ENCODE measurements around the gene ZNF480. TPM values are rescaled to one million over a fixed set of nuclear protein-coding genes. Genes with fewer than 3 reads are reported as not detected.

The ZNF480 gene
- total and polyA plus RNA-seq, 4 experiments from 2014 or later, result 12.4 to 29.5 (median 26.8) TPM

DNA sequence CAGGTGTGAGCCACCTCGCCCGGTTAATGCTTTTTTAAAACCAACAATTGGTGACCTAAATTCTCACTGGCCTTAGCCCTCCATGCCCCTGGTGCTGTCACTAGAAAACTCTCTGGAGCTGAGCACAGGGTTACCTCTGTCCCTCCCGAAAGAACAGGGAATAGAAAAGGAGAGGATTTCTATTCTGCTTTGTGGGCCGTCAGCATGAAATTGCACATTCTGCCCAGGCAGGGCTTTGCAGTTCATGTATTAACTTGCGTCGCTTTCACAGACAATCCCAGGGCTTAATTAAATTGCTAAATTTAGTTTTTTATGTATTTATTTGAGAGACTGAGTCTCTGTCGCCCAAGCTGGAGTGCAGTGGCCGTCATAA is 583 bp upstream of the ZNF480 start:
- Histone ChIP-seq H3K27ac (ENCODE audit: low read depth, low read length) (peak overlapping the region; percentile 60), H3K36me3 (ENCODE audit: insufficient read depth, low read length) (peaks cover 12% of the 10 kb centered on the region), H3K4me3 (ENCODE audit: low read length in 2 of 2) (peak overlapping the region; percentile 89 to 92), H3K27me3 (ENCODE audit: insufficient read depth, low read length) (no peaks in the 10 kb centered on the region), H3K4me1 (ENCODE audit: insufficient read depth, low read length) (peaks cover 16% of the 10 kb centered on the region), H3K9me3 (ENCODE audit: control insufficient read depth in 1 of 2, low read length in 2 of 2) (peaks cover 0 to 5% of the 10 kb centered on the region in 2 donors)
- intact Hi-C loops (cut with micrococcal nuclease), result loop anchor here (2.0 to 10.0 kb wide), 4 partner anchors 40 to 898 kb away; partner anchors contain the start of genes ZNF432, ZNF610, ZNF614 and ZNF665
- Mint-ChIP-seq H3K36me3 (peaks cover 52% of the 10 kb centered on the region in 2 donors), H3K9me3 (peaks cover 2 to 73% (median 47%) of the 10 kb centered on the region in 8 donors), H3K4me3 (peak overlapping the region; percentile 85 to 90 (median 88)), H3K27me3 (peaks cover 0 to 3% of the 10 kb centered on the region in 2 donors), H3K27ac (peak overlapping the region; percentile 57 to 100 (median 75)), H3K4me1 (peaks cover 17 to 24% (median 19%) of the 10 kb centered on the region in 4 donors)
- peak in 1 of 5 donors; percentile 44 for DNase-seq
- POLR2A ChIA-PET (ENCODE audit: partially characterized antibody), result interaction anchor here (0.8 to 2.6 kb wide), 5 partner anchors 10 to 341 kb away, joined by 3 to 6 read pairs (median 3); partner anchors contain the start of genes PPP2R1A and ZNF83
- CTCF ChIA-PET (ENCODE audit: partially characterized antibody), result interaction anchor here (0.9 kb wide), 1 partner anchor 303 kb away, joined by 3 read pairs; no protein-coding TSS in a partner anchor

- Mint-ChIP-seq H3K9me3 (peaks cover 2 to 73% (median 51%) of the 10 kb centered on the region in 8 donors), H3K4me3 (peak overlapping the region; percentile 94 to 99 (median 96)), H3K4me1 (peaks cover 17 to 24% (median 19%) of the 10 kb centered on the region in 4 donors), H3K27me3 (peaks cover 0 to 3% of the 10 kb centered on the region in 2 donors), H3K27ac (peak overlapping the region; percentile 97 to 100 (median 98)), H3K36me3 (peaks cover 58 to 59% of the 10 kb centered on the region in 2 donors)
- intact Hi-C loops (cut with micrococcal nuclease), result loop anchor here (1.0 to 10.0 kb wide), 7 partner anchors 28 to 897 kb away; partner anchors contain the start of genes ZNF432, ZNF610, ZNF614 and ZNF665
- no peak for DNase-seq
- Histone ChIP-seq H3K36me3 (ENCODE audit: insufficient read depth, low read length) (peaks cover 24% of the 10 kb centered on the region), H3K9me3 (ENCODE audit: control insufficient read depth in 1 of 2, low read length in 2 of 2) (peaks cover 0 to 11% of the 10 kb centered on the region in 2 donors), H3K27ac (ENCODE audit: low read depth, low read length) (peak overlapping the region; percentile 72), H3K4me1 (ENCODE audit: insufficient read depth, low read length) (peaks cover 16% of the 10 kb centered on the region), H3K4me3 (ENCODE audit: low read length in 2 of 2) (peak overlapping the region; percentile 53 to 92), H3K27me3 (ENCODE audit: insufficient read depth, low read length) (no peaks in the 10 kb centered on the region)
- CTCF ChIA-PET (ENCODE audit: partially characterized antibody), result no interaction called here
- POLR2A ChIA-PET (ENCODE audit: partially characterized antibody), result interaction anchor here (1.3 kb wide), 1 partner anchor 100 kb away, joined by 3 read pairs; the partner anchor contains the start of gene ZNF528
Measured at GRCh38 chr19:52297601-52298364, 814 bp downstream of the ZNF480 start.

DNA sequence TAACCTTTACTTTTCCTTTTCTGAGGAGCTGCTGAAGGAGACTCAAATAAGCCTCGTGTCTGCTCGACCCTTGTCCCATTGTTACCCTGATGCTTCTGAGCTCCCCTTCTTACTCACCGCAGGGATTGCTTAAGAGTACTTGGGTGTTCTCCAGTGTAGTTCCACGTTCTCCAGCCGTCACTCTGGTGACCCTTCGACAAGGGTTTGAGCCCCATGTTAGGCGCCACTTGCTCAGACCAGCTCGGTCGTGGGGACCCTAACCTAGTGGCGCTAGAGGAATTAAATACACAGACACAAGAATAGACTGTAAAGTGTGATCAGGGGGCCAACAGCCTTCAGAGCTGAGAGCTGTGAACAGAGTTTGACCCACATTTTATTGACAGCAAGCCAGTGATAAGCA is 10.3 kb downstream of the ZNF480 start:
- Histone ChIP-seq H3K4me3 (ENCODE audit: low read length in 2 of 2) (no peak overlapping the region), H3K27me3 (ENCODE audit: insufficient read depth, low read length) (no peaks in the 10 kb centered on the region), H3K4me1 (ENCODE audit: insufficient read depth, low read length) (no peaks in the 10 kb centered on the region), H3K9me3 (ENCODE audit: control insufficient read depth in 1 of 2, low read length in 2 of 2) (peaks cover 21 to 53% of the 10 kb centered on the region in 2 donors), H3K27ac (ENCODE audit: low read depth, low read length) (no peak overlapping the region), H3K36me3 (ENCODE audit: insufficient read depth, low read length) (peaks cover 13% of the 10 kb centered on the region)
- Mint-ChIP-seq H3K4me1 (no peaks in the 10 kb centered on the region), H3K4me3 (no peak overlapping the region), H3K27me3 (no peaks in the 10 kb centered on the region), H3K9me3 (peaks cover 2 to 91% (median 79%) of the 10 kb centered on the region in 8 donors), H3K36me3 (peaks cover 82 to 84% of the 10 kb centered on the region in 2 donors), H3K27ac (peak overlapping the region in 2 of 7 donors; percentile 42 to 47)
- ChIA-PET CTCF (ENCODE audit: partially characterized antibody) (no interaction called here), POLR2A (ENCODE audit: partially characterized antibody) (no interaction called here)
- peak in 1 of 5 donors; percentile 6 for DNase-seq
- intact Hi-C loops (cut with micrococcal nuclease), result no loop called here

DNA sequence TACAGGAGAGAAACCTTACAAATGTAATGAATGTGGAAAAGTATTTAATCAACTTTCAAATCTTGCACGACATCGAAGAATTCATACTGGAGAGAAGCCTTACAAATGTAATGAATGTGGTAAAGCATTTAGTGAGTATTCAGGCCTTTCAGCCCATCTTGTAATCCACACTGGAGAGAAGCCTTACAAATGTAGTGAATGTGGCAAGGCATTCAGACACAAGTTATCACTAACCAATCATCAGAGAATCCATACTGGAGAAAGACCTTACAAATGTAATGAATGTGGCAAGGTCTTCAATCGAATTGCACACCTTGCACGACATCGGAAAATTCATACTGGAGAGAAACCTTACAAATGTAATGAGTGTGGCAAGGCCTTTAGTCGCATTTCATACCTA is 25.5 kb downstream of the ZNF480 start:
- Histone ChIP-seq H3K9me3 (ENCODE audit: control insufficient read depth in 1 of 2, low read length in 2 of 2) (peaks cover 13 to 82% of the 10 kb centered on the region in 2 donors), H3K27me3 (ENCODE audit: insufficient read depth, low read length) (no peaks in the 10 kb centered on the region), H3K4me3 (ENCODE audit: low read length in 2 of 2) (peak overlapping the region in 1 of 2 donors; percentile 25), H3K36me3 (ENCODE audit: insufficient read depth, low read length) (peaks cover 47% of the 10 kb centered on the region), H3K4me1 (ENCODE audit: insufficient read depth, low read length) (no peaks in the 10 kb centered on the region), H3K27ac (ENCODE audit: low read depth, low read length) (no peak overlapping the region)
- Mint-ChIP-seq H3K36me3 (peaks cover 66 to 68% of the 10 kb centered on the region in 2 donors), H3K27ac (no peak overlapping the region), H3K4me1 (no peaks in the 10 kb centered on the region), H3K9me3 (peaks cover 2 to 100% (median 96%) of the 10 kb centered on the region in 8 donors), H3K27me3 (no peaks in the 10 kb centered on the region), H3K4me3 (peak overlapping the region in 1 of 8 donors; percentile 7)
- POLR2A ChIA-PET (ENCODE audit: partially characterized antibody), result no interaction called here
- CTCF ChIA-PET (ENCODE audit: partially characterized antibody), result no interaction called here
- DNase-seq, result no peak
- intact Hi-C loops (cut with micrococcal nuclease), result no loop called here

DNA sequence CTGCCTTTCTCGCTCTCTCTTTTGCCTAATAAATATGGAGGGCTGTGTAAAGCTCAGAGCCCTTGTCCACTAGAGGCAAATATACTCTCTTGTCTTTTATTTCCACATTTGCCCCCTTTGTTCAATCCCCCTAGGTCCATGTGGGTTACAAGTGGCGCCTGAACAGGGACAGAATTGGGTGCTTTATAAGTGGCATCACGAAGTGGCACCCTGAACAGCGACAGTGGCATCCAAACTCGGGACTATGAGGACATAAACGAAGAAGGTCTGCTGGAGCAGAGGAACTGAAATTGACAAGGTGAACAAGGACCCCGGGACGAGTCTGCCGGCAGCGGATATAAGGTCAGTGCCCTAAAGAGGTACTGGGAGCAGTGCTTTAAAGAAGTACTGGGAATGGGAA is 34.8 kb downstream of the ZNF480 start:
- CTCF ChIA-PET (ENCODE audit: partially characterized antibody), result no interaction called here
- DNase-seq, result no peak
- no peak overlapping the region for H3K27ac ChIP-seq (ENCODE audit: low read depth, low read length)
- Mint-ChIP-seq H3K9me3 (peaks cover 0 to 88% (median 74%) of the 10 kb centered on the region in 8 donors), H3K36me3 (peaks cover 21 to 29% of the 10 kb centered on the region in 2 donors), H3K4me1 (peaks cover 6 to 9% (median 8%) of the 10 kb centered on the region in 4 donors), H3K27me3 (no peaks in the 10 kb centered on the region), H3K27ac (peak overlapping the region in 1 of 7 donors; percentile 8), H3K4me3 (no peak overlapping the region)
- H3K4me3 ChIP-seq (ENCODE audit: low read length in 2 of 2), result no peak overlapping the region
- no peaks in the 10 kb centered on the region for H3K27me3 ChIP-seq (ENCODE audit: insufficient read depth, low read length)
- intact Hi-C loops (cut with micrococcal nuclease), result no loop called here
- peaks cover 5 to 53% of the 10 kb centered on the region in 2 donors for H3K9me3 ChIP-seq (ENCODE audit: control insufficient read depth in 1 of 2, low read length in 2 of 2)
- no peaks in the 10 kb centered on the region for H3K36me3 ChIP-seq (ENCODE audit: insufficient read depth, low read length)
- peaks cover 3% of the 10 kb centered on the region for H3K4me1 ChIP-seq (ENCODE audit: insufficient read depth, low read length)
- POLR2A ChIA-PET (ENCODE audit: partially characterized antibody), result no interaction called here

DNA sequence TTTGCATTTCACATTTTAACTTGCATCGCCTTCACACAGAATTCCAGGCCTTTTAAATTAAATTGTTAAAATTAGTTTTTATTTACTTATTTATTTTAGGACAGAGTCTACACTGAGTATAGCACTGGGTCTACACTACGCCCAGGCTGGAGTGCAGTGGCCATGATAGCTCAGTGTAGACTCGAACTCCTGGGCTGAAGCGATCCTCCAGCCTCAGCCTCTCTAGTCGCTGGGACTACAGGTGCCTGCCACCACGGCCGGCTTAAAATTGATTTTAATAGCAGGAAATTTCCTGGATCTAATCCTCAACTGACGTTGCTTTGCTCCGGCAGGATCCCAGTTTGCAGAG is 38.8 kb downstream of the ZNF480 start:
- ChIA-PET CTCF (ENCODE audit: partially characterized antibody) (interaction anchor here (1.0 kb wide), 1 partner anchor 34 kb away, joined by 3 read pairs; the partner anchor contains the start of gene ZNF880), POLR2A (ENCODE audit: partially characterized antibody) (interaction anchor here (1.0 to 2.2 kb wide), 3 partner anchors 34 to 62 kb away, joined by 3 to 11 read pairs (median 6); partner anchors contain the start of genes ZNF528 and ZNF880)
- H3K27ac ChIP-seq (ENCODE audit: low read depth, low read length), result peak overlapping the region; percentile 68
- peak overlapping the region; percentile 97 to 99 (median 98) for H3K4me3 Mint-ChIP-seq
- peaks cover 5 to 27% of the 10 kb centered on the region in 2 donors for H3K9me3 ChIP-seq (ENCODE audit: control insufficient read depth in 1 of 2, low read length in 2 of 2)
- H3K9me3 Mint-ChIP-seq, result peaks cover 0 to 64% (median 50%) of the 10 kb centered on the region in 8 donors
- H3K4me1 ChIP-seq (ENCODE audit: insufficient read depth, low read length), result peaks cover 8% of the 10 kb centered on the region
- H3K4me1 Mint-ChIP-seq, result peaks cover 12 to 18% (median 15%) of the 10 kb centered on the region in 4 donors
- DNase-seq, result no peak
- H3K27me3 ChIP-seq (ENCODE audit: insufficient read depth, low read length), result no peaks in the 10 kb centered on the region
- H3K4me3 ChIP-seq (ENCODE audit: low read length in 2 of 2), result peak overlapping the region; percentile 76 to 94
- H3K36me3 Mint-ChIP-seq, result peaks cover 29 to 36% of the 10 kb centered on the region in 2 donors
- H3K27ac Mint-ChIP-seq, result peak overlapping the region; percentile 93 to 98 (median 97)
- H3K27me3 Mint-ChIP-seq, result no peaks in the 10 kb centered on the region
- intact Hi-C loops (cut with micrococcal nuclease), result loop anchor here (1.0 to 2.0 kb wide), 4 partner anchors 34 to 303 kb away; partner anchors contain the start of genes ZNF480, ZNF528, ZNF83 and ZNF880
- H3K36me3 ChIP-seq (ENCODE audit: insufficient read depth, low read length), result no peaks in the 10 kb centered on the region

All from CD4-positive, alpha-beta memory T cell (primary cell).